Left renal cortex interstitium (tissue), 4 donors: ENCODE measurements around the gene EXOSC5. TPM values are rescaled to one million over a fixed set of nuclear protein-coding genes. Genes with fewer than 3 reads are reported as not detected.
A peak's percentile ranks its signal among the peaks of the same experiment; 100 is the strongest.

ENCODE experiments used
- DNase-seq, 4 donors: peaks; one replicate each; pipeline ENCODE4 v3.0.0-alpha.2; 2013; ENCODE audit warnings: low read depth in 4 of 4, low spot score in 2 of 4, missing footprints in 1 of 4
- polyA plus RNA-seq, 4 donors: library from polyadenylated mRNA; unstranded; fragments of 120-200 nt; gene quantifications; one replicate each; pipeline ENCODE4 v1.2.1, GENCODE V29; 2013; ENCODE audit not compliant: insufficient read length in 4 of 4

The EXOSC5 gene
- polyA plus RNA-seq, 4 donors, result 16.1 to 23.4 (median 19.3) TPM

GRCh38 chr19:41426952-41427646 is 29.9 kb upstream of the EXOSC5 start, which contains the start of gene B3GNT8:
Gene B3GNT8 (minus strand): TSS chr19:41427374. CDS start chr19:41426778, 596 bp downstream.
- DNase-seq, result peak in 2 of 4 donors; percentile 46 to 63

DNA sequence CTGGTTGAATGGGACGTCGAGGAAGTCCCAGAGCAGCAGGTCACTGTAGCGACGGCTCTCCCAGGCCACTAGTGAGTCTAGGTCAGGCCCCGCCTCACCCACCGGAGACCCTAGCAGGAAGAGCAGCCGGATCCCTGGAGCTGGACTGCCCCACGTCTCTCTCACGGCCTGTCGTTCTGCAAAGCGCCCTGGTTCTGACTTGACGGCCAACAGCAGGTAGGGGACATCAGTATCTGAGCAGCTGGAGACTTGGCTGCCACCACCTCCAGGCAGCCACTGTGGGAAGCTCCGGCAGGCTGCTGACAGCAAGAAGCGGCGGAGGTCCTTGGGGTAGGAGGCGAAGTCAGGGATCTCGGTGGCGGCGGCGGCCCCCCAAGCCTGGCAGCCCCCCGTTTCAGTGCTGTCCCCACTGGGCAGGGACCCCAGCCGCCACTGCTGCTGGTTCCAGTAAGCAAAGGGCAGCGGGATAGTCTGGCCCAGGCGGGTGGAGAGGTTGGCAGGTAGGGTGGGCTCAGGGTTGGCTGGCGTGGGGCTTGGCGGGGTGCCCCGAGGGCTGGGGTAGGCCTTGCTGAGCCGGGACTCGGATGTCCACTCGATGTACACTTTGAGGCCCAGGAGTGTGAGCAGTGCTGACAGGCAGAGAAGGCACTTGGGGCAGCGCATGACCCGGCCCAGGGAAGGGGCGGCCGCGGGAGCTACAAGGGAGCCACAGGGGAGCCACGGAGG is 29.1 kb upstream of the EXOSC5 start:
- DNase-seq, result no peak

DNA sequence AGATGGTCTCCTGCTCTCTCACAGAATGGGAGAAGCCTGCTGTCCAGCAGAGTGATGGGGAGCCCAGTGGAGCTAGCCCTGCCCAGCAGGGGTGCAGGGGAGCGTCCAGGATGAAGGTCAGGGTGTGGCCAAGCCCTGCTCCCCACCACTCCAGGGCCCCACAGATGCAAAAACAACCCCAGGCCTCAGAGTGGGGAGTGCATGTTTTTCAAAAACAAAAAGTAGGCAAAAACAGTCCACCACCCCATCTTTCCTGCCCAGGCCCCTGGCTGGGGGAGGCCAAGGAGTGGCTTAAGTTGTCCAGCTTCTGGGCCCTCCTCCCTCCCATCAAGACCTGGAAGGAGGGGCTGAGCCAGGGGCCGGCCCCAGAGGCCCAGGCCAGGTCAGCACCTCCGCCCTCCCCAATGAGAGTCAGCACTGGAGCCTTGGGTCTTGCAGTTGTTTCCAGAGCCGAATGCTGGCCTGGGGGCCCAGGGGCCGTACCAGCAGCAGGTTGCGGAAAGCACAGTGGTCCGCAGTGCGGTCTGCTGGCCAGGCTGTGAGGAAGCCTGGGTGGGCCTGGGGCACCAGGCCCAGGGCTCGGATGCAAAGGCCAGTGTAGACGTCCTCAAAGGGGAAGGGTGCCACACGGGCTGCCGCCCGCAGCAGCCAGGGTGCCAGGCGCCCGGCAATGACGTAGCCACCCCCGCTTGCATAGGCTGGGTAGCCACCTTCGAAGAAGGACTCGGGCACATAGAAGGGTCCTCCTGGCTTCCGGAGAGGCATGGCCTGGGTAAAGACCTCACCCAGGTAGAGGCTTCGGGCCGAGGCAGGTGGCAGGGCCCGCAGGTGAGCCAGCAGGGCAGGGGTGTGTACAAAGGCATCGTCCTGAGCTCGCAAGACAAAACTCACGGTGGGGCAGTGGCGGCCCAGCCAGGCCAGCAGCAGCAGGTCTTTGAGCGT is 28.3 kb upstream of the EXOSC5 start:
- DNase-seq, result no peak

- DNase-seq, result no peak
These were observed 27.4 kb upstream of the EXOSC5 start for GRCh38 chr19:41424335-41425173.

DNA sequence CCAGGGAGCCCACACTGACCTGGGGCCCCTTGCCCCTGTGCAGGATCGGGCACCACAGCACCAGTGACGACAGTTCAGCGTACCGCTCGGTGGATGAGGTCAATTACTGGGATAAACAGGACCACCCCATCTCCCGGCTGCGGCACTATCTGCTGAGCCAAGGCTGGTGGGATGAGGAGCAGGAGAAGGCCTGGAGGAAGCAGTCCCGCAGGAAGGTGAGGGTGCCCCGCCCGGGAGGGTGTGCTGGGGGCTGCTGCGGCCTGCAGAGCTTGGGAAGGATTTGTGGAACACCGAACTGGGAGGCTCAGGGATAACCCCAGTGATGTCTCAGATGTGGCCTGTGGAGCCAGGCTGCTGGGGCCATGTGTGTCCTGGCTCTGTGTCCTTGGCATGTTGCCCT is 25.8 kb upstream of the EXOSC5 start:
- DNase-seq, result no peak

DNA sequence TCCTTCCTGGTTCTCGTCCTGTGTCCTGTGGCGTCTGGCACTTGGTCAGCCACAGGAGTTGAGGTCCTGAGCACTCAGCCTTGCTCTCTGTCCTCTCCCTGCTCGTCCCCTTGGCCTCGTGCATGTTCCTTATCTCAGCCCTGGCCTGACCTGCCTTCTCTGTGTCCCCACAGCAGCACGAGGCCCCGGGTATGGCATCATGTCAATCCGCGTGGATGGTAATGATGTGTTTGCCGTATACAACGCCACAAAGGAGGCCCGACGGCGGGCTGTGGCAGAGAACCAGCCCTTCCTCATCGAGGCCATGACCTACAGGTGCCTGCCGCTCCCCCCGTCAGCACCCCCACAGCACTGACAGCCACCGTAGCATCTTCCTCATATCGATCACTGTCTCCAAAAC is 25.3 kb upstream of the EXOSC5 start:
- DNase-seq, result no peak

GRCh38 chr19:41421973-41422372 is 24.8 kb upstream of the EXOSC5 start:
- no peak for DNase-seq

GRCh38 chr19:41421314-41421713 is 24.2 kb upstream of the EXOSC5 start:
- DNase-seq, result no peak

GRCh38 chr19:41420101-41420880 is 23.1 kb upstream of the EXOSC5 start:
- DNase-seq, result no peak

DNA sequence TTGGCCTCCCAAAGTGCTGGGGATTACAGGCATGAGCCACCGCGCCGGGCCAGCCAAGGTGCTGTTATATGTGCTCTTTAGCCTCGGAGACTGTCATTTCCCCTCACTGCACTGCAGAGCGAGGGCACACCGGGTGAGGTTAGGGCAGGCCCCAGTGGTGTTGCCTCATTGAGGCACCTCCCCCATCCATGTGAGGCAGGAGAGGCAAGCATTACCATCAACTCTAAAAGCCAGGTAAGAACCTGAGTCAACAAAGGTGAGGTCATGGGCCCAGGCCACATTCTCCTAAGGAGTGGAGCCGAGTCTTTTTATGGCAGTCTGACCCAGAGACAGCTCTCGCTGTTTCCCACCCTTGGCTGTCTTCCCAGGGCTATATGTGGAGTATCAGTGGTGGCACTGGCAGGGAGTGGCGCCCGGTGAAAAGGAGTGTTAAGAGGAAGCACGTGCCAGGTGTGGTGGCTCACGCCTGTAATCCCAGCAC is 19.1 kb upstream of the EXOSC5 start:
- no peak for DNase-seq

- no peak for DNase-seq
These were observed 18.0 kb upstream of the EXOSC5 start for GRCh38 chr19:41415154-41415571.

DNA sequence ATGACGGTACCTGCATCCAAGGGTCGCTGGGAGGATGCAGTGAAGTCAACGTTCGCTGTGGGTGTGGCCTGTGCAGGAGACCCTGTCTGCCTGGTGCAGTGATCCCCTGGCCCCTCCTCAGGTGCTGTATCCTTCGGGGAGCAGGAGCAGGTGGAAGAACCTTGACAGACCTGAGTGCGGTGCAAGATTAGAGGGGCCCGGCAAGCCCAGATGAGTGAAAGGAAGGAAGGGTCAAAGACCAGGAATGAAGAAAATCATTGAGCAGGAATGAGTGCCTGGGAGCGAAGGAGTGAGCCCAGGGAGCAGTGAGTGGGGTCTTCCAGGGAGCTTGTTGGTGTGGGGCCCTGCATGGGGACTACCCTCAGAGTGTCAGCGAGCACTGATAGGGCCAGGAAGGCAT is 17.3 kb upstream of the EXOSC5 start:
- DNase-seq, result no peak

DNA sequence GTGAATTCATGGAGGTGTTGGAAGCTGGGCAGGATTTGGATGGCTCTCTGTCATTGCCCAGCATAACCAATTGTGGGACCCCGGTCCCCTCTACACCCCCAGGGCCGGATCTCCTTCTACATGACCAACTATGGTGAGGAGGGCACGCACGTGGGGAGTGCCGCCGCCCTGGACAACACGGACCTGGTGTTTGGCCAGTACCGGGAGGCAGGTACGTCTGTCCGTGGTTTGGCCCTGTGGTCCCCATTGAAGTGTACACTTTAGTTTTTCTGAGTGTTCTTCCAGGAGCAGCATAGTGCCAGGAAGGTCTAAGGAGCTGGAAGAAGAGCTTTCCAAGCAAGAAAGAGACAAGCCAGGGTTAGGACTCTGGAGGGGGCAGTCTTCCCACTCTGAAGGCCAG is 16.8 kb upstream of the EXOSC5 start:
- DNase-seq, result no peak

GRCh38 chr19:41412953-41413352 is 15.8 kb upstream of the EXOSC5 start:
- DNase-seq, result no peak

DNA sequence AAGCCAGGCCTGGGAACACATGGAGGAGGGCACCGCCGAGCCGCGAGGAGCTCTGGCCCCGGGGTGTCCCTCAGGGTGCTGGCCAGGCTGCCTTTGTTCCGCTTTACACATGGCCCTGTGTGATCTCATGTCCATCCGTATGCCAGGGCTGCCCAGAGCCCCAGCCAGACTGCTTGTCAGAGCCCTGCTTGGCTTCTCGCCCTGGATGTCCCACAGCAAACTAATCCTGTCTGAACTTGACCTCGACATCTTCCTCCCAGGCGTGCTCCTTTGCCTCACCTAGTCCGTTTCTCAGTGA is 14.8 kb upstream of the EXOSC5 start:
- no peak for DNase-seq

GRCh38 chr19:41411100-41411967 is 14.2 kb upstream of the EXOSC5 start:
- no peak for DNase-seq

DNA sequence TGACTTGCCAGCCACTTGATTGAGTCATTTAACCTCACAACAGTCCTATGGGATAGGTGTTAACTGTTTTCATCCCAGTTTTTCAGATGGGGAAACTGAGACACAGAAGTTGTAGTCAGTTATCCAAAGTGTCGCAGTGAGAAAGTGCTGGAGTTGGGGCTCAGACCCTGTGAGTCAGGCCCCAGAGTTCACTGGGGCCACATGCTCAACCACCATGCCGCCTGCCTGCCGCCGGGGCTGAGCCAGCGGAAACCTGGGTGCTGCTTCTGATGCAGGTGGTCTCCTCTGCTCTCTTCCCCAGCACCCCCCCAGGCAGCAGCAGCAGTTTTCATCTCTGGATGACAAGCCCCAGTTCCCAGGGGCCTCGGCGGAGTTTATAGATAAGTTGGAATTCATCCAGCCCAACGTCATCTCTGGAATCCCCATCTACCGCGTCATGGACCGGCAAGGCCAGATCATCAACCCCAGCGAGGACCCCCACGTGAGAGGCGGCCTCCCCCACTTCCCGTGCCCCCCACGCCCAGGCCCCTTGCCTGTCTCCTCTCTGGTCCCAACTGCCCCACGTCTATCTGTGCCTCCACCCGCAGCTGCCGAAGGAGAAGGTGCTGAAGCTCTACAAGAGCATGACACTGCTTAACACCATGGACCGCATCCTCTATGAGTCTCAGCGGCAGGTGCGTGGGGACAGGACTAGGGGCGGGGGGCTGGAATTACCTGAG is 13.3 kb upstream of the EXOSC5 start:
- DNase-seq, result no peak

DNA sequence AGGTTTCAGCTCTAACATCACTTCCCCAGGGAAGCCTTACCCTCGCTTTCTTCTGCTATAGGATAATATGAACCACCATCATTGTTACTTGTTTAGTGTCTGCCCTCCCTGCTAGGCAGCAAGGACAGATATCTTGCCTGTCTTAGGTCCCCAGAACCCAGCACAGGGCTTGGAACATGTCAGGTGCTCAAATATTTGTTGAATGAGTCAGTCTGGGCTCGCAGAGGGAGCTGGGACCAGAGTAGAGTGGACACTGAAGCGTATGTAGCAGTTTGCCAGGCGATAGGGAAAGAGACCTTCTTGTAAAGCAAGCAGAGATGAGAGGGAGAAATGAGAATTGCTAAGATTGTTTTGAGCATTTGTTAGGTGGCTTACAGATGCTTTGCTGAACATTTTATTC is 12.1 kb upstream of the EXOSC5 start:
- no peak for DNase-seq
